A673 (cell line): ENCODE data around the gene LMAN2. TPM values are rescaled to one million over a fixed set of nuclear protein-coding genes. Genes with fewer than 3 reads are reported as not detected.

Experiments
- BruUV-seq: library from RNA; stranded (reverse); fragments of 400-500 nt; replicated peaks from 2 replicates; lab custom pipeline; 2021; lab: Mats Ljungman, UMichigan
- CTCF ChIA-PET: fragments of 300-600 bp; sonication (Branson Sonifier 250); formaldehyde crosslinking; loops from one replicate; lab custom pipeline; 2022; ENCODE audit warnings: antibody characterized with exemption; lab: Charles Lee
- POLR2A ChIA-PET: fragments of 300-600 bp; sonication (Branson Sonifier 250); formaldehyde crosslinking; loops from one replicate; lab custom pipeline; 2022; ENCODE audit warnings: antibody characterized with exemption; ENCODE audit not compliant: low non-redundant PET; lab: Charles Lee
- DNase-seq: peaks from one replicate; pipeline ENCODE4 v3.0.0-alpha.2; 2015; ENCODE audit warnings: low spot score
- H3K27ac ChIP-seq: fragments of 200-600 bp; sonication (generic); 2 replicates; pipeline ENCODE4 v1.5.1; 2016; ENCODE audit warnings: mixed run types, low read depth, mild to moderate bottlenecking, mixed read lengths, antibody characterized with exemption, low read length; ENCODE audit not compliant: poor library complexity, severe bottlenecking
- H3K27me3 ChIP-seq: fragments of 200-600 bp; sonication (generic); replicated peaks from 2 replicates; pipeline ENCODE4 v1.6.1; 2017; ENCODE audit warnings: mixed run types, low read depth, mild to moderate bottlenecking, mixed read lengths, antibody characterized with exemption, low read length; ENCODE audit not compliant: insufficient read depth, poor library complexity
- H3K36me3 ChIP-seq: fragments of 200-600 bp; sonication (generic); 2 replicates; pipeline ENCODE4 v1.6.1; 2016; ENCODE audit warnings: mixed run types, mild to moderate bottlenecking, mixed read lengths, antibody characterized with exemption, low read length; ENCODE audit not compliant: insufficient read depth, poor library complexity, severe bottlenecking
- H3K4me1 ChIP-seq: fragments of 200-600 bp; sonication (generic); 2 replicates; pipeline ENCODE4 v1.6.1; 2017; ENCODE audit warnings: mixed run types, mild to moderate bottlenecking, mixed read lengths, antibody characterized with exemption, low read length; ENCODE audit not compliant: insufficient read depth, poor library complexity, severe bottlenecking
- H3K4me3 ChIP-seq: fragments of 200-600 bp; sonication (generic); 2 replicates; pipeline ENCODE4 v1.5.1; 2016; ENCODE audit warnings: low read depth, mixed run types, mild to moderate bottlenecking, mixed read lengths, low read length; ENCODE audit not compliant: poor library complexity, severe bottlenecking
- H3K9me3 ChIP-seq: fragments of 200-600 bp; sonication (generic); 2 replicates; pipeline ENCODE4 v1.6.1; 2016; ENCODE audit warnings: mixed run types, low read depth, mild to moderate bottlenecking, mixed read lengths, antibody characterized with exemption, low read length; ENCODE audit not compliant: poor library complexity, severe bottlenecking
- CTCF ChIP-seq: fragments of 300-800, 200-600 bp; sonication (generic); conservative IDR thresholded peaks from 2 replicates; pipeline ENCODE4 v1.5.1; 2017; ENCODE audit warnings: low read depth, mild to moderate bottlenecking, antibody characterized with exemption, low read length, moderate library complexity, mixed read lengths
- EZH2 ChIP-seq: fragments of 200-600 bp; sonication (generic); IDR thresholded peaks from 2 replicates; pipeline ENCODE4 v1.6.1; 2017; ENCODE audit warnings: borderline replicate concordance, low read depth, mild to moderate bottlenecking, mixed read lengths, antibody characterized with exemption, low read length; ENCODE audit not compliant: poor library complexity, severe bottlenecking
- intact Hi-C: fragments of 100-400 bp; cut with micrococcal nuclease; formaldehyde crosslinking; loops from one replicate; pipeline ENCODE4 v1.10.0; 2022; ENCODE audit not compliant: unreplicated experiment
- total RNA-seq: library from RNA; stranded (reverse); gene quantifications from 2 replicates; pipeline ENCODE4 v1.2.3, GENCODE V29; 2021

The LMAN2 gene
- total RNA-seq, 1 experiment from 2014 or later: 98.4 TPM

- DNase-seq: peak; percentile 86
- POLR2A ChIA-PET: no interaction called here
- no TSS peak for BruUV-seq
- CTCF ChIA-PET: interaction anchor here (0.5 to 1.7 kb wide), 12 partner anchors 8 to 110 kb away, joined by 3 to 33 read pairs (median 4); no protein-coding TSS in a partner anchor
- TF ChIP-seq CTCF (peak; percentile 85), EZH2 (no peak)
- H3K27me3 ChIP-seq: no peaks in the 10 kb centered on the region
- no peaks in the 10 kb centered on the region for H3K36me3 ChIP-seq
- H3K27ac ChIP-seq: no peak overlapping the region
- H3K4me1 ChIP-seq: peaks cover 4% of the 10 kb centered on the region
- no peak overlapping the region for H3K4me3 ChIP-seq
- no peaks in the 10 kb centered on the region for H3K9me3 ChIP-seq
- intact Hi-C loops: loop anchor here (1.0 kb wide), 2 partner anchors 64 to 111 kb away; no protein-coding TSS in a partner anchor
These were observed 39.2 kb upstream of the LMAN2 start for GRCh38 chr5:177390363-177391300.

- ChIA-PET POLR2A (no interaction called here), CTCF (interaction anchor here (0.5 to 1.7 kb wide), 3 partner anchors 10 to 66 kb away, joined by 4 to 33 read pairs (median 8); no protein-coding TSS in a partner anchor)
- no TSS peak for BruUV-seq
- H3K4me3 ChIP-seq: no peak overlapping the region
- no peak overlapping the region for H3K27ac ChIP-seq
- DNase-seq: no peak
- H3K4me1 ChIP-seq: peaks cover 4% of the 10 kb centered on the region
- TF ChIP-seq EZH2: no peak
- no peak for TF ChIP-seq CTCF
- intact Hi-C loops: loop anchor here (1.0 kb wide), 2 partner anchors 65 to 112 kb away; no protein-coding TSS in a partner anchor
- H3K27me3 ChIP-seq: no peaks in the 10 kb centered on the region
- no peaks in the 10 kb centered on the region for H3K36me3 ChIP-seq
- no peaks in the 10 kb centered on the region for H3K9me3 ChIP-seq
These were observed 38.0 kb upstream of the LMAN2 start for GRCh38 chr5:177389241-177390169.

- Histone ChIP-seq H3K27me3 (no peaks in the 10 kb centered on the region), H3K4me1 (peaks cover 4% of the 10 kb centered on the region), H3K27ac (no peak overlapping the region), H3K9me3 (no peaks in the 10 kb centered on the region), H3K36me3 (no peaks in the 10 kb centered on the region), H3K4me3 (no peak overlapping the region)
- ChIA-PET CTCF (interaction anchor here (0.6 kb wide), 1 partner anchor 9 kb away, joined by 8 read pairs; no protein-coding TSS in a partner anchor), POLR2A (no interaction called here)
- TF ChIP-seq EZH2 (no peak), CTCF (no peak)
- no peak for DNase-seq
- intact Hi-C loops: no loop called here
- no TSS peak for BruUV-seq
These were observed 37.1 kb upstream of the LMAN2 start for GRCh38 chr5:177388521-177389052.
